WTC11 (cell line): ENCODE results near the gene ELOB. TPM values are rescaled to one million over a fixed set of nuclear protein-coding genes. Genes with fewer than 3 reads are reported as not detected.

Experiments
- ATAC-seq: fragments of 200-7000 bp; cut with Tn5 transposase; 2 replicates; pipeline ENCODE4 v1.10.0; 2021; ENCODE audit warnings: mild to moderate bottlenecking, moderate library complexity
- CTCF ChIA-PET: fragments of 300-600 bp; sonication (Branson Sonifier 250); formaldehyde crosslinking; loops from one replicate; lab custom pipeline; 2021; ENCODE audit warnings: antibody characterized with exemption; lab: Charles Lee
- POLR2A ChIA-PET: fragments of 350-600 bp; sonication (Branson Sonifier 250); formaldehyde crosslinking; loops from one replicate; lab custom pipeline; 2021; ENCODE audit warnings: antibody characterized with exemption; lab: Charles Lee
- DNase-seq: peaks from one replicate; pipeline ENCODE4 v3.0.0; 2021; ENCODE audit warnings: low spot score
- H3K27ac Mint-ChIP-seq: 2 replicates; pipeline ENCODE4 v1.8.0; 2021; ENCODE audit warnings: mixed read lengths
- H3K27me3 Mint-ChIP-seq: 2 replicates; pipeline ENCODE4 v1.8.0; 2021; ENCODE audit warnings: low read depth, mild to moderate bottlenecking, moderate library complexity, mixed read lengths
- H3K36me3 Mint-ChIP-seq: 2 replicates; pipeline ENCODE4 v1.8.0; 2021; ENCODE audit warnings: mixed read lengths
- H3K4me1 Mint-ChIP-seq: 2 replicates; pipeline ENCODE4 v1.8.0; 2022; ENCODE audit warnings: mixed read lengths
- H3K4me3 Mint-ChIP-seq: 2 replicates; pipeline ENCODE4 v1.8.0; 2021; ENCODE audit warnings: mild to moderate bottlenecking, moderate library complexity, mixed read lengths
- H3K9me3 Mint-ChIP-seq: 2 replicates; pipeline ENCODE4 v1.8.0; 2021; ENCODE audit warnings: mixed read lengths
- ATF1 ChIP-seq: sonication (generic); formaldehyde crosslinking; IDR thresholded peaks from 2 replicates; pipeline ENCODE4 v1.8.1; 2023; ENCODE audit warnings: mild to moderate bottlenecking, moderate library complexity, missing genetic modification reagents
- ELF4 ChIP-seq: sonication (generic); formaldehyde crosslinking; IDR thresholded peaks from 2 replicates; pipeline ENCODE4 v1.8.1; 2022; ENCODE audit warnings: low read depth, mild to moderate bottlenecking, moderate library complexity, missing genetic modification reagents
- GRHL2 ChIP-seq: fragments of 250-450 bp; sonication (Bioruptor Pico); IDR thresholded peaks from 2 replicates; pipeline ENCODE4 v1.8.0; 2022; ENCODE audit warnings: mild to moderate bottlenecking, moderate library complexity; ENCODE audit not compliant: insufficient replicate concordance, severe bottlenecking
- IRF2 ChIP-seq: sonication (generic); formaldehyde crosslinking; IDR thresholded peaks from 2 replicates; pipeline ENCODE4 v1.8.0; 2022; ENCODE audit warnings: low read depth, missing genetic modification reagents, borderline replicate concordance
- NFE2L1 ChIP-seq: sonication (generic); formaldehyde crosslinking; IDR thresholded peaks from 2 replicates; pipeline ENCODE4 v1.8.1; 2023; ENCODE audit warnings: missing genetic modification reagents
- SMAD3 ChIP-seq: sonication (generic); formaldehyde crosslinking; IDR thresholded peaks from 2 replicates; pipeline ENCODE4 v1.8.0; 2022; ENCODE audit warnings: missing genetic modification reagents, mild to moderate bottlenecking, borderline replicate concordance
- SP1 ChIP-seq: sonication (generic); formaldehyde crosslinking; conservative IDR thresholded peaks from 2 replicates; pipeline ENCODE4 v1.8.1; 2022; ENCODE audit warnings: missing genetic modification reagents
- ZNF416 ChIP-seq: fragments of 250-450 bp; sonication (Bioruptor Pico); IDR thresholded peaks from 2 replicates; pipeline ENCODE4 v1.9.0; 2021; ENCODE audit warnings: mild to moderate bottlenecking, inconsistent platforms
- ZNF423 ChIP-seq: fragments of 250-450 bp; sonication (Bioruptor Pico); IDR thresholded peaks from 2 replicates; pipeline ENCODE4 v2.1.2; 2022; ENCODE audit warnings: mild to moderate bottlenecking, moderate library complexity
- total RNA-seq: library from RNA; stranded (reverse); gene quantifications from 3 replicates; pipeline ENCODE4 v1.2.3, GENCODE V29; 2021
- TF ChIP-seq, protein P1 (sequence below): fragments of 250-450 bp; sonication (Bioruptor Pico); conservative IDR thresholded peaks from 2 replicates; pipeline ENCODE4 v1.9.0; 2021; ENCODE audit warnings: mild to moderate bottlenecking
- TF ChIP-seq, protein P2 (sequence below): sonication (generic); formaldehyde crosslinking; IDR thresholded peaks from 2 replicates; pipeline ENCODE4 v1.8.0; 2022; ENCODE audit warnings: mild to moderate bottlenecking, missing genetic modification reagents
- TF ChIP-seq, protein P3 (sequence below): sonication (generic); formaldehyde crosslinking; IDR thresholded peaks from 2 replicates; pipeline ENCODE4 v1.8.1; 2023; ENCODE audit warnings: mild to moderate bottlenecking, missing genetic modification reagents
- TF ChIP-seq, protein P4 (sequence below): fragments of 250-450 bp; sonication (Bioruptor Pico); IDR thresholded peaks from 2 replicates; pipeline ENCODE4 v1.8.0; 2021; ENCODE audit warnings: mild to moderate bottlenecking
- TF ChIP-seq, protein P5 (sequence below): fragments of 250-450 bp; sonication (Bioruptor Pico); IDR thresholded peaks from 2 replicates; pipeline ENCODE4 v2.1.2; 2022; ENCODE audit warnings: mild to moderate bottlenecking, moderate library complexity
- TF ChIP-seq, protein P6 (sequence below): sonication (generic); formaldehyde crosslinking; IDR thresholded peaks from 2 replicates; pipeline ENCODE4 v1.8.0; 2023; ENCODE audit warnings: missing genetic modification reagents
- TF ChIP-seq, protein P7 (sequence below): fragments of 250-450 bp; sonication (Bioruptor Pico); IDR thresholded peaks from 2 replicates; pipeline ENCODE4 v1.9.0; 2021; ENCODE audit warnings: moderate library complexity, mild to moderate bottlenecking, inconsistent platforms, borderline replicate concordance
- TF ChIP-seq, protein P8 (sequence below): sonication (generic); formaldehyde crosslinking; conservative IDR thresholded peaks from 2 replicates; pipeline ENCODE4 v1.8.1; 2023; ENCODE audit warnings: mild to moderate bottlenecking, low read depth, missing genetic modification reagents, moderate library complexity

ELOB gene
- total RNA-seq, 1 experiment from 2014 or later, result 252 TPM

DNA sequence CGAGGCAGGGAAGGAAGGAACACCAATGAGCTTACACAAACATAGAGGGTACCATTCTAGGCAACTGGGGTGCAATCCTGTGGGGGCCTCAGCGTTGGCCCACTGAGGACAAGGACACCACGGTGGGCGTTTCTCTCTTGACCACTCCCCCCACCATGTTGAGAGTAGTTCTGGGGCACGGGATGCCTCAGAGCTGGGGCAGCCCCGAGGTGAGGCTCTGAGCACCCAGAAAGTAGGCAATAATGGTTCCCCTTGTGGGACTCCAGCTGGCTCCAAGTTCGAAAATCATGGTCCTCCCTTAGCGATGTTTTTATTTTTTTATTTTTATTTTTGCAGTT, 45.0 kb upstream of the ELOB start (continued):
- TF ChIP-seq, protein P1, sequence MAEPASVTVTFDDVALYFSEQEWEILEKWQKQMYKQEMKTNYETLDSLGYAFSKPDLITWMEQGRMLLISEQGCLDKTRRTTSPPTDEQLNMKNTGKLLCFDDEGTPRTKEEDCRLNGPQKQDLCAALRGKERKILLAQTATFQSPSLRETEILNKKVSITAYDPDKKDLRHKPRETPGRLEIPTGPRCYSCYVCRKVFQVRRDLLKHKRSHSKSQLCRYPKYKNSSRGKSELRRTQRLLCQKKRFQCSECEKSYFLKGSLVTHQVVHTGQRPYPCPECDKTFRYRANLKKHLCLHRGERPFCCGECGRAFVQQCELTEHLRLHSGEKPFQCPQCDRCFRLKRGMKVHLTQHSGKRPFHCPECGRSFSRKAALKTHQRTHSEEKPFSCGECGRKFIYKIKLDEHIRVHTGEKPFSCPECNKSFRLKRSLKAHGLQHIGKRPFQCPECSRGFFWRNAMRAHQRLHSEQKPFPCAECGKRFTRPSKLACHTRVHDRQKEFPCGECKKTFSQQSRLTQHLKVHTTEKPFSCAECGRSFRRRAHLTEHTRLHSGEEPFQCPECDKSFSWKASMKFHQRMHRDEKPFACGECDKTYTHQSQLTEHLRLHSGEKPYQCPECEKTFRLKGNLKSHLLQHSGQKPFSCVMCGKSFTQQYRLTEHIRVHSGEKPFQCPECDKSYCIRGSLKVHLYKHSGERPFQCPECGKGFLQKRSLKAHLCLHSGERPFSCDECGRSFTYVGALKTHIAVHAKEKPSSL (CRISPR knock-in tag), result no peak
- TF ChIP-seq, protein P2, sequence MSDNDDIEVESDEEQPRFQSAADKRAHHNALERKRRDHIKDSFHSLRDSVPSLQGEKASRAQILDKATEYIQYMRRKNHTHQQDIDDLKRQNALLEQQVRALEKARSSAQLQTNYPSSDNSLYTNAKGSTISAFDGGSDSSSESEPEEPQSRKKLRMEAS (CRISPR knock-in tag), result no peak
- TF ChIP-seq IRF2 (CRISPR knock-in tag) (no peak), SMAD3 (CRISPR knock-in tag) (no peak)
- TF ChIP-seq, all 79 proteins: peak for 0

DNA sequence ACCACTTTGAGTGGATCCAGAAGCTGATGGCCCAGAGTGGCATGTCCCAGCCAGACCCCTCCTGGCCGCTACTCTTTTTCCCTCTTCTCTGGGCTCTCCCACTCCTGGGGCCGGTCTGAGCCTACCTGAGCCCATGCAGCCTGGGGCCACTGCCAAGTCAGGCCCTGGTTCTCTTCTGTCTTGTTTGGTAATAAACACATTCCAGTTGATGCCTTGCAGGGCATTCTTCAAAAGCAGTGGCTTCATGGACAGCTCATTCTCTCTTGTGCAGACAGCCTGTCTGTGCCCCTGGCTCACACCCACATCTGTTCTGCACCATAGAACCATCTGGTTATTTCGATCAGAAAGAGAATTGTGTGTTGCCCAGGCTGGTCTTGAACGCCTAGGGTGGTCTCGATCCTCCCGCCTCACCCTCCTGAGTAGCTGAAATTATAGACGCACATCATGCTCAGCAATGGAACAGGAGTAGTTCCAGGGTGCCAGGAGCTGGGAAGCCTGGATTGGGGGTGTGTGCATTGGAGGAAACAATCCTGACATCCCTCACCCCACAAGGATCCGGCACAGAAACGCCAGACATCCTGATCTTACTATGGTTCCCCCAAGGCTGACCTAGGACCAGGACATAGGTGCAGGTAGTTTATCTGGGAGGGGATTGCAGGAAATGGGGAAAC, 44.5 kb upstream of the ELOB start:
- ATAC-seq (no peak), DNase-seq (no peak)
- H3K27me3 Mint-ChIP-seq, result no peaks in the 10 kb centered on the region
- CTCF ChIA-PET, result interaction anchor here (0.5 to 1.9 kb wide), 2 partner anchors 17 to 85 kb away, joined by 3 to 7 read pairs; no protein-coding TSS in a partner anchor
- H3K4me3 Mint-ChIP-seq, result no peak overlapping the region
- H3K4me1 Mint-ChIP-seq, result no peaks in the 10 kb centered on the region
- H3K27ac Mint-ChIP-seq, result no peak overlapping the region
- POLR2A ChIA-PET, result no interaction called here
- no peaks in the 10 kb centered on the region for H3K36me3 Mint-ChIP-seq
- no peaks in the 10 kb centered on the region for H3K9me3 Mint-ChIP-seq
- TF ChIP-seq, protein P3, sequence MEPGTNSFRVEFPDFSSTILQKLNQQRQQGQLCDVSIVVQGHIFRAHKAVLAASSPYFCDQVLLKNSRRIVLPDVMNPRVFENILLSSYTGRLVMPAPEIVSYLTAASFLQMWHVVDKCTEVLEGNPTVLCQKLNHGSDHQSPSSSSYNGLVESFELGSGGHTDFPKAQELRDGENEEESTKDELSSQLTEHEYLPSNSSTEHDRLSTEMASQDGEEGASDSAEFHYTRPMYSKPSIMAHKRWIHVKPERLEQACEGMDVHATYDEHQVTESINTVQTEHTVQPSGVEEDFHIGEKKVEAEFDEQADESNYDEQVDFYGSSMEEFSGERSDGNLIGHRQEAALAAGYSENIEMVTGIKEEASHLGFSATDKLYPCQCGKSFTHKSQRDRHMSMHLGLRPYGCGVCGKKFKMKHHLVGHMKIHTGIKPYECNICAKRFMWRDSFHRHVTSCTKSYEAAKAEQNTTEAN (CRISPR knock-in tag), result no peak
- TF ChIP-seq ZNF423, result no peak
- TF ChIP-seq SP1, result no peak

DNA sequence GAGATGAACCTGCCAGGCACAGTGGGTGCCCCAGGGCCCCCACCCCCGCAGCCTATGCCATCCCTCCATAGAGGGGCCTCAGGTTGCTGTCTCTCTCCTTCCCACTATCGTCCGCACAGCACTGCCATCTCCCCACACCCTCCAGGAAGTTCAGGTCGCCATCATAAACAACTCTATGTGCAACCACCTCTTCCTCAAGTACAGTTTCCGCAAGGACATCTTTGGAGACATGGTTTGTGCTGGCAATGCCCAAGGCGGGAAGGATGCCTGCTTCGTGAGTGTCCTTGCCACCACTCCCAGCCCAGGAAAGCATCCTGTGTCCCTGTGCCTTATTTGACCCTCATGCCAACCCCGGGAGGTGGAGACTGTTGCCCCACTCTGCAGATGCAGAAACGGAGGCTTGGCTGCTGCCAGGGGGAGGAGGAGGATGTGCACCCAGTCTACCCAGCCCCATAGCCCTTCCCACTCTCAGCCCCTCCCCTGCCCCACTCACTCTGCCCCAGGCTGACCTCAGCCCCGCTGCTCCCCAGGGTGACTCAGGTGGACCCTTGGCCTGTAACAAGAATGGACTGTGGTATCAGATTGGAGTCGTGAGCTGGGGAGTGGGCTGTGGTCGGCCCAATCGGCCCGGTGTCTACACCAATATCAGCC, 43.9 kb upstream of the ELOB start:
- no peak overlapping the region for H3K4me3 Mint-ChIP-seq
- ChIA-PET CTCF (interaction anchor here (0.5 to 1.9 kb wide), 2 partner anchors 18 to 85 kb away, joined by 3 to 7 read pairs; no protein-coding TSS in a partner anchor), POLR2A (no interaction called here)
- H3K27me3 Mint-ChIP-seq, result no peaks in the 10 kb centered on the region
- H3K4me1 Mint-ChIP-seq, result no peaks in the 10 kb centered on the region
- H3K27ac Mint-ChIP-seq, result no peak overlapping the region
- TF ChIP-seq, protein P4, sequence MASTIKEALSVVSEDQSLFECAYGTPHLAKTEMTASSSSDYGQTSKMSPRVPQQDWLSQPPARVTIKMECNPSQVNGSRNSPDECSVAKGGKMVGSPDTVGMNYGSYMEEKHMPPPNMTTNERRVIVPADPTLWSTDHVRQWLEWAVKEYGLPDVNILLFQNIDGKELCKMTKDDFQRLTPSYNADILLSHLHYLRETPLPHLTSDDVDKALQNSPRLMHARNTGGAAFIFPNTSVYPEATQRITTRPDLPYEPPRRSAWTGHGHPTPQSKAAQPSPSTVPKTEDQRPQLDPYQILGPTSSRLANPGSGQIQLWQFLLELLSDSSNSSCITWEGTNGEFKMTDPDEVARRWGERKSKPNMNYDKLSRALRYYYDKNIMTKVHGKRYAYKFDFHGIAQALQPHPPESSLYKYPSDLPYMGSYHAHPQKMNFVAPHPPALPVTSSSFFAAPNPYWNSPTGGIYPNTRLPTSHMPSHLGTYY (CRISPR knock-in tag), result no peak
- TF ChIP-seq, protein P5, sequence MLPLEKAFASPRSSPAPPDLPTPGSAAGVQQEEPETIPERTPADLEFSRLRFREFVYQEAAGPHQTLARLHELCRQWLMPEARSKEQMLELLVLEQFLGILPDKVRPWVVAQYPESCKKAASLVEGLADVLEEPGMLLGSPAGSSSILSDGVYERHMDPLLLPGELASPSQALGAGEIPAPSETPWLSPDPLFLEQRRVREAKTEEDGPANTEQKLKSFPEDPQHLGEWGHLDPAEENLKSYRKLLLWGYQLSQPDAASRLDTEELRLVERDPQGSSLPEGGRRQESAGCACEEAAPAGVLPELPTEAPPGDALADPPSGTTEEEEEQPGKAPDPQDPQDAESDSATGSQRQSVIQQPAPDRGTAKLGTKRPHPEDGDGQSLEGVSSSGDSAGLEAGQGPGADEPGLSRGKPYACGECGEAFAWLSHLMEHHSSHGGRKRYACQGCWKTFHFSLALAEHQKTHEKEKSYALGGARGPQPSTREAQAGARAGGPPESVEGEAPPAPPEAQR (CRISPR knock-in tag), result no peak
- TF ChIP-seq ZNF416 (CRISPR knock-in tag), result no peak
- no peak for TF ChIP-seq NFE2L1 (CRISPR knock-in tag)
- no peak for TF ChIP-seq ELF4 (CRISPR knock-in tag)
- TF ChIP-seq, protein P6, sequence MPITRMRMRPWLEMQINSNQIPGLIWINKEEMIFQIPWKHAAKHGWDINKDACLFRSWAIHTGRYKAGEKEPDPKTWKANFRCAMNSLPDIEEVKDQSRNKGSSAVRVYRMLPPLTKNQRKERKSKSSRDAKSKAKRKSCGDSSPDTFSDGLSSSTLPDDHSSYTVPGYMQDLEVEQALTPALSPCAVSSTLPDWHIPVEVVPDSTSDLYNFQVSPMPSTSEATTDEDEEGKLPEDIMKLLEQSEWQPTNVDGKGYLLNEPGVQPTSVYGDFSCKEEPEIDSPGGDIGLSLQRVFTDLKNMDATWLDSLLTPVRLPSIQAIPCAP (CRISPR knock-in tag), result no peak
- TF ChIP-seq, protein P7, sequence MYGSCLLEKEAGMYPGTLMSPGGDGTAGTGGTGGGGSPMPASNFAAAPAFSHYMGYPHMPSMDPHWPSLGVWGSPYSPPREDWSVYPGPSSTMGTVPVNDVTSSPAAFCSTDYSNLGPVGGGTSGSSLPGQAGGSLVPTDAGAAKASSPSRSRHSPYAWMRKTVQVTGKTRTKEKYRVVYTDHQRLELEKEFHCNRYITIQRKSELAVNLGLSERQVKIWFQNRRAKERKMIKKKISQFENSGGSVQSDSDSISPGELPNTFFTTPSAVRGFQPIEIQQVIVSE, result no peak
- TF ChIP-seq, protein P8, sequence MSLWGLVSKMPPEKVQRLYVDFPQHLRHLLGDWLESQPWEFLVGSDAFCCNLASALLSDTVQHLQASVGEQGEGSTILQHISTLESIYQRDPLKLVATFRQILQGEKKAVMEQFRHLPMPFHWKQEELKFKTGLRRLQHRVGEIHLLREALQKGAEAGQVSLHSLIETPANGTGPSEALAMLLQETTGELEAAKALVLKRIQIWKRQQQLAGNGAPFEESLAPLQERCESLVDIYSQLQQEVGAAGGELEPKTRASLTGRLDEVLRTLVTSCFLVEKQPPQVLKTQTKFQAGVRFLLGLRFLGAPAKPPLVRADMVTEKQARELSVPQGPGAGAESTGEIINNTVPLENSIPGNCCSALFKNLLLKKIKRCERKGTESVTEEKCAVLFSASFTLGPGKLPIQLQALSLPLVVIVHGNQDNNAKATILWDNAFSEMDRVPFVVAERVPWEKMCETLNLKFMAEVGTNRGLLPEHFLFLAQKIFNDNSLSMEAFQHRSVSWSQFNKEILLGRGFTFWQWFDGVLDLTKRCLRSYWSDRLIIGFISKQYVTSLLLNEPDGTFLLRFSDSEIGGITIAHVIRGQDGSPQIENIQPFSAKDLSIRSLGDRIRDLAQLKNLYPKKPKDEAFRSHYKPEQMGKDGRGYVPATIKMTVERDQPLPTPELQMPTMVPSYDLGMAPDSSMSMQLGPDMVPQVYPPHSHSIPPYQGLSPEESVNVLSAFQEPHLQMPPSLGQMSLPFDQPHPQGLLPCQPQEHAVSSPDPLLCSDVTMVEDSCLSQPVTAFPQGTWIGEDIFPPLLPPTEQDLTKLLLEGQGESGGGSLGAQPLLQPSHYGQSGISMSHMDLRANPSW (CRISPR knock-in tag), result no peak
- no peak for TF ChIP-seq GRHL2 (CRISPR knock-in tag)
- TF ChIP-seq ATF1 (CRISPR knock-in tag), result no peak
- no peak for ATAC-seq
- no peaks in the 10 kb centered on the region for H3K36me3 Mint-ChIP-seq
- DNase-seq, result no peak
- H3K9me3 Mint-ChIP-seq, result no peaks in the 10 kb centered on the region
